OCI-LY3 (cell line): ENCODE results near the gene GTF2A2.
A peak's percentile ranks its signal among the peaks of the same experiment; 100 is the strongest.

Experiments used
- CTCF ChIP-seq: fragments of 200-600, 300-600 bp; sonication (generic); IDR thresholded peaks from 2 replicates; pipeline ENCODE4 v1.5.1; 2014; ENCODE audit warnings: antibody characterized with exemption, low read length, low read depth
- EZH2phosphoT487 ChIP-seq: fragments of 200-600 bp; shearing (Covaris generic); IDR thresholded peaks from 2 replicates; pipeline ENCODE4 v1.6.1; 2018; ENCODE audit warnings: antibody characterized with exemption, mixed run types, low read depth

DNA sequence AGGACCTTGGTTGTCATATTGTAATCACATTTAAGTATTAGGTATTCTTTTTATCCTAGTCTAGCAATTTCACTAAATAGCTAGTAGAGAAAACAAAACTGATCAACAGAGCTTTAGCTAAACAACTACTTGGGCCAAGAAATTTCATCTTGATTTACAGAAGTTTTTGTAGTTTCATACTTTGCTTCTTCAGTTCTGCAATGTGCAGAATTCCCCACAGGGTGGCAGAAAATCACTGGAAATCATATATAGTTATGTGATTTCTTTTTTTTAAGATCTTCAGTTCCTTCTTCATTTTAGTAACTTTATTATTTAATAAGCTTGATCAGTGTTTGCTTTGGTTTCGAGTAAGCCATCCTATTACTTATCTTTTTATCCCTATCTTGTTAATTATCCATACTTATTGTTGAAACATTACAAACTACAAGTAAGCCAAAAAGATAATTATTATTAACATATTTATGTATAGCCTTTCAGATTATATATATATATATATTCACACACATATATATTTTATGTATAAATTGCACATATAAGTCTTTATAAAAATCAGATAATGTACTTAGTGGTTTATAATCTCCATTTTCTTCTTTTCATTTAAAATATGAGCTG, 34.0 kb upstream of the GTF2A2 start:
- TF ChIP-seq CTCF (peak; percentile 76), EZH2phosphoT487 (no peak)
